ENCODE measurements around the gene B4GALNT3. TPM values are rescaled to one million over a fixed set of nuclear protein-coding genes. Genes with fewer than 3 reads are reported as not detected.

The B4GALNT3 gene
- total RNA-seq, 1 donor from 2014 or later = 67.0 TPM

GRCh38 chr12:550473-551260, 90.9 kb downstream of the B4GALNT3 start:
- Mint-ChIP-seq H3K27me3 (no peaks in the 10 kb centered on the region), H3K27ac (no peak overlapping the region), H3K4me1 (ENCODE audit: low read depth) (no peaks in the 10 kb centered on the region), H3K36me3 (ENCODE audit: insufficient read depth) (peaks cover 19% of the 10 kb centered on the region), H3K9me3 (ENCODE audit: low read depth) (no peaks in the 10 kb centered on the region), H3K4me3 (ENCODE audit: low read depth) (no peak overlapping the region)
- TF ChIP-seq, protein P1, sequence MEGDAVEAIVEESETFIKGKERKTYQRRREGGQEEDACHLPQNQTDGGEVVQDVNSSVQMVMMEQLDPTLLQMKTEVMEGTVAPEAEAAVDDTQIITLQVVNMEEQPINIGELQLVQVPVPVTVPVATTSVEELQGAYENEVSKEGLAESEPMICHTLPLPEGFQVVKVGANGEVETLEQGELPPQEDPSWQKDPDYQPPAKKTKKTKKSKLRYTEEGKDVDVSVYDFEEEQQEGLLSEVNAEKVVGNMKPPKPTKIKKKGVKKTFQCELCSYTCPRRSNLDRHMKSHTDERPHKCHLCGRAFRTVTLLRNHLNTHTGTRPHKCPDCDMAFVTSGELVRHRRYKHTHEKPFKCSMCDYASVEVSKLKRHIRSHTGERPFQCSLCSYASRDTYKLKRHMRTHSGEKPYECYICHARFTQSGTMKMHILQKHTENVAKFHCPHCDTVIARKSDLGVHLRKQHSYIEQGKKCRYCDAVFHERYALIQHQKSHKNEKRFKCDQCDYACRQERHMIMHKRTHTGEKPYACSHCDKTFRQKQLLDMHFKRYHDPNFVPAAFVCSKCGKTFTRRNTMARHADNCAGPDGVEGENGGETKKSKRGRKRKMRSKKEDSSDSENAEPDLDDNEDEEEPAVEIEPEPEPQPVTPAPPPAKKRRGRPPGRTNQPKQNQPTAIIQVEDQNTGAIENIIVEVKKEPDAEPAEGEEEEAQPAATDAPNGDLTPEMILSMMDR (IDR thresholded peaks at IDR 0.05; ENCODE audit: unreplicated experiment) = no peak
- no peak for DNase-seq (ENCODE audit: low spot score, unreplicated experiment)

GRCh38 chr12:552466-552865, 92.7 kb downstream of the B4GALNT3 start:
- H3K27me3 Mint-ChIP-seq = no peaks in the 10 kb centered on the region
- no peak overlapping the region for H3K27ac Mint-ChIP-seq
- H3K4me3 Mint-ChIP-seq (ENCODE audit: low read depth) = no peak overlapping the region
- no peak for DNase-seq (ENCODE audit: low spot score, unreplicated experiment)
- H3K36me3 Mint-ChIP-seq (ENCODE audit: insufficient read depth) = peaks cover 19% of the 10 kb centered on the region
- no peaks in the 10 kb centered on the region for H3K9me3 Mint-ChIP-seq (ENCODE audit: low read depth)
- H3K4me1 Mint-ChIP-seq (ENCODE audit: low read depth) = no peaks in the 10 kb centered on the region
- TF ChIP-seq, protein P1 (IDR thresholded peaks at IDR 0.05; ENCODE audit: unreplicated experiment) = no peak

DNA sequence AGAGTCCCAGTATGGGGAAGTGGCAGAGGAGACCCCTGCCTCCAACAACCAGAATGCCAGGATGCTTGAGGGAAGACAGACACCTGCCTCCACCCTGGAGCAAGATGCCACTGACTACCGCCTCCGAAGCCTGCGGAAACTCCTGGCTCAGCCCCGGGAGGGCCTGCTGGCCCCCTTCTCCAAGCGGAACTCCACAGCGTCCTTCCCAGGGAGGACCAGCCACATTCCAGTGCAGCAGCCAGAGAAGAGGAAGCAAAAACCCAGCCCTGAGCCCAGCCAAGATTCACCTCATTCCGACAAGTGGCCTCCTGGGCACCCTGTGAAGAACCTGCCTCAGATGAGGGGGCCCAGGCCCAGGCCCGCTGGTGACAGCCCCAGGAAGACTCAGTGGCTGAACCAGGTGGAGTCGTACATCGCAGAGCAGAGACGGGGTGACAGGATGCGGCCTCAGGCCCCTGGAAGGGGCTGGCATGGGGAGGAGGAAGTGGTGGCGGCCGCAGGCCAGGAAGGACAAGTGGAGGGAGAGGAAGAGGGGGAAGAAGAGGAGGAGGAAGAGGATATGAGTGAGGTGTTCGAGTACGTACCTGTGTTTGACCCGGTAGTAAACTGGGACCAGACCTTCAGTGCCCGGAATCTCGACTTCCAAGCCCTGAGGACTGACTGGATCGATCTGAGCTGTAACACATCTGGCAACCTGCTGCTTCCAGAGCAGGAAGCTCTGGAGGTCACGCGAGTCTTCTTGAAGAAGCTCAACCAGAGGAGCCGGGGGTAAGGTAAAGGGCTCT, 93.7 kb downstream of the B4GALNT3 start:
- Mint-ChIP-seq H3K4me1 (ENCODE audit: low read depth) (no peaks in the 10 kb centered on the region), H3K27me3 (no peaks in the 10 kb centered on the region), H3K27ac (no peak overlapping the region), H3K4me3 (ENCODE audit: low read depth) (no peak overlapping the region), H3K9me3 (ENCODE audit: low read depth) (no peaks in the 10 kb centered on the region), H3K36me3 (ENCODE audit: insufficient read depth) (peaks cover 19% of the 10 kb centered on the region)
- TF ChIP-seq, protein P1 (IDR thresholded peaks at IDR 0.05; ENCODE audit: unreplicated experiment) = no peak
- no peak for DNase-seq (ENCODE audit: low spot score, unreplicated experiment)

DNA sequence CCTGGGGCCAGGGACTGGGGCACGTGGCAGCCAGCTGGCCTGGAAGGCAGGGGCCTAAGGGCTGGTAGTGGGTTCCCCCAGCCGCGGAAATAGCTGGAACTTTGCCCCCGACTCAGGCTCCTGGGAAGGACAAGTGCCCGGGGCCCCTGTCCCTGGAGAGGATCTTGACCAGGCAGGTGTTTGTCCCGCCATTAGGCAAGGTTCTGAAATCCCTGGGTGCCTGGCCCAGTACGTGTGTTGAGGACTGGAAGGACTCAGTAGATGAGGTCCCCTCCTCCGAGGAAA, 94.2 kb downstream of the B4GALNT3 start:
- Mint-ChIP-seq H3K4me1 (ENCODE audit: low read depth) (no peaks in the 10 kb centered on the region), H3K27ac (no peak overlapping the region), H3K27me3 (no peaks in the 10 kb centered on the region), H3K4me3 (ENCODE audit: low read depth) (no peak overlapping the region), H3K9me3 (ENCODE audit: low read depth) (no peaks in the 10 kb centered on the region), H3K36me3 (ENCODE audit: insufficient read depth) (peaks cover 19% of the 10 kb centered on the region)
- TF ChIP-seq, protein P1 (IDR thresholded peaks at IDR 0.05; ENCODE audit: unreplicated experiment) = no peak
- no peak for DNase-seq (ENCODE audit: low spot score, unreplicated experiment)

DNA sequence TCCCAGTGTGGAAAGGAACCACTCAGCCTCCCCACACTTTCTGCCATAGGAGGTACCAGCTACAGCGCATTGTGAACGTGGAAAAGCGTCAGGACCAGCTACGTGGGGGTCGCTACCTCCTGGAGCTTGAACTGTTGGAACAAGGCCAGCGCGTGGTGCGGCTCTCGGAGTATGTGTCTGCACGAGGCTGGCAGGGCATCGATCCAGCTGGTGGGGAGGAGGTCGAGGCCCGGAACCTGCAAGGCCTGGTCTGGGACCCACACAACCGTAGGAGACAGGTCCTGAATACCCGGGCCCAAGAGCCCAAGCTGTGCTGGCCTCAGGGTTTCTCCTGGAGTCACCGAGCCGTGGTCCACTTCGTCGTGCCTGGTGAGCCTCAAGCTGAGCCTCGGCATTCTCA, 96.8 kb downstream of the B4GALNT3 start:
- Mint-ChIP-seq H3K9me3 (ENCODE audit: low read depth) (no peaks in the 10 kb centered on the region), H3K36me3 (ENCODE audit: insufficient read depth) (peaks cover 18% of the 10 kb centered on the region), H3K27ac (no peak overlapping the region), H3K27me3 (no peaks in the 10 kb centered on the region), H3K4me3 (ENCODE audit: low read depth) (no peak overlapping the region), H3K4me1 (ENCODE audit: low read depth) (no peaks in the 10 kb centered on the region)
- TF ChIP-seq, protein P1 (IDR thresholded peaks at IDR 0.05; ENCODE audit: unreplicated experiment) = no peak
- no peak for DNase-seq (ENCODE audit: low spot score, unreplicated experiment)
